ENCODE measurements around the gene CNKSR3. TPM values are rescaled to one million over a fixed set of nuclear protein-coding genes. Genes with fewer than 3 reads are reported as not detected.

CNKSR3 gene
- total RNA-seq, 4 donors from 2014 or later = 4.5 to 7.8 (median 7.0) TPM

GRCh38 chr6:154356690-154357089, 153.8 kb downstream of the CNKSR3 start, which contains the start of gene IPCEF1:
Gene IPCEF1, minus strand, starts transcription at chr6:154356803. Its CDS starts 90,856 bp downstream, at chr6:154265947.
- DNase-seq = no peak
- no peak within 1 kb of the TSS for H3K4me3 ChIP-seq (replicated peaks in 1 of 3)
- H3K36me3 ChIP-seq = no peaks in the 10 kb centered on the region
- H3K4me1 ChIP-seq = peaks cover 0 to 9% of the 10 kb centered on the region in 2 donors
- intact Hi-C loops (cut with DNase I) = no loop called here
- no peaks in the 10 kb centered on the region for H3K9me3 ChIP-seq
- no peak for TF ChIP-seq CTCF (IDR thresholded peaks at IDR 0.05)
- TF ChIP-seq POLR2A (IDR thresholded peaks at IDR 0.05) = no peak
- 75 to 79% methylated on average over 3 of the region's 3 CpGs for WGBS, 2 donors
- H3K27me3 ChIP-seq = no peaks in the 10 kb centered on the region
- no peak within 1 kb of the TSS for H3K27ac ChIP-seq

GRCh38 chr6:154356113-154356512, 154.4 kb downstream of the CNKSR3 start:
- Histone ChIP-seq H3K4me1 (peaks cover 0 to 9% of the 10 kb centered on the region in 2 donors), H3K27me3 (no peaks in the 10 kb centered on the region), H3K4me3 (replicated peaks in 1 of 3) (no peak overlapping the region), H3K27ac (no peak overlapping the region), H3K9me3 (no peaks in the 10 kb centered on the region), H3K36me3 (no peaks in the 10 kb centered on the region)
- WGBS, 2 donors = 84 to 93% methylated on average over 2 of the region's 2 CpGs
- no peak for DNase-seq
- intact Hi-C loops (cut with DNase I) = no loop called here
- no peak for TF ChIP-seq POLR2A (IDR thresholded peaks at IDR 0.05)
- TF ChIP-seq CTCF (IDR thresholded peaks at IDR 0.05) = no peak

- Histone ChIP-seq H3K9me3 (no peaks in the 10 kb centered on the region), H3K4me1 (peaks cover 7 to 20% of the 10 kb centered on the region in 2 donors), H3K4me3 (replicated peaks in 1 of 3) (no peak overlapping the region), H3K27me3 (no peaks in the 10 kb centered on the region), H3K27ac (no peak overlapping the region), H3K36me3 (no peaks in the 10 kb centered on the region)
- WGBS, 2 donors = 93% methylated on average over 8 of the region's 8 CpGs
- intact Hi-C loops (cut with DNase I) = no loop called here
- TF ChIP-seq CTCF (IDR thresholded peaks at IDR 0.05) (no peak), POLR2A (IDR thresholded peaks at IDR 0.05) (no peak)
- no peak for DNase-seq
Measured at GRCh38 chr6:154354265-154354777, 156.2 kb downstream of the CNKSR3 start.

- Histone ChIP-seq H3K4me1 (peaks cover 14 to 27% of the 10 kb centered on the region in 2 donors), H3K27me3 (no peaks in the 10 kb centered on the region), H3K27ac (peak overlapping the region in 2 of 3 donors; percentile 43 to 61), H3K4me3 (replicated peaks in 1 of 3) (no peak overlapping the region), H3K9me3 (no peaks in the 10 kb centered on the region), H3K36me3 (no peaks in the 10 kb centered on the region)
- 85 to 92% methylated on average over 1 of the region's 1 CpG for WGBS, 2 donors
- no peak for TF ChIP-seq POLR2A (IDR thresholded peaks at IDR 0.05)
- no peak for TF ChIP-seq CTCF (IDR thresholded peaks at IDR 0.05)
- DNase-seq = no peak
- intact Hi-C loops (cut with DNase I) = no loop called here
Measured at GRCh38 chr6:154353626-154354025, 156.9 kb downstream of the CNKSR3 start.

DNA sequence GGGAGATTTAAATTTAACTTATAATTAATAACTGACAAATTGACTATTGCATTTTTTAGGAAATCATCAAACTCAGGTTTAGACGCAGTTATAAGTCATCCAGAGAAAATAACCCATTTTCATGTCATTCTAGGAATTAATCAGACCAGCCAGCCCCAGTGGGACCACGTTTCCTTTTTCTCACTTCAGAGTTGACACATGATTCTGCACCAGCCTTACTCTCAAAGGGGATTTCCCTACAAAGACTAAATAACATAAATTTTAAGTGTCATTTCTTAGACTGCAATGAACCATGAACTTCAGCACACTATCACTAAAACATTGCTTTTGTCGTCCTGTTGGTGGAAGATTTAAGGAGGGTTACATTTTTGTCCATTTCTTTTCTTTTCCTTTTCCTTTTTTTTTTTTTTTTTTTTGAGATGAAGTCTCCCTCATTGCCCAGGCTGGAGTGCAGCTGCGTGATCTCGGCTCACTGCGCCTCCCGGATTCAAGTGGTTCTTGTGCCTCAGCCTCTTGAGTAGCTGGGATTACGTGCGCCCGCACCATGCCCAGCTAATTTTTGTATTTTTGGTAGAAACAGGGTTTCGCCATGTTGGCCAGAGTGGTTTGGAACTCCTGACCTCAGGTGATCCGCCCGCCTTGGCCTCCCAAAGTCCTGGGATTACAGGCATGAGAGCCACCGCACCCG, 157.4 kb downstream of the CNKSR3 start:
- H3K27me3 ChIP-seq = no peaks in the 10 kb centered on the region
- 48 to 51% methylated on average over 15 of the region's 15 CpGs for WGBS, 2 donors
- TF ChIP-seq POLR2A (IDR thresholded peaks at IDR 0.05) (no peak), CTCF (IDR thresholded peaks at IDR 0.05) (peak in 1 of 6 experiments; percentile 13)
- H3K4me1 ChIP-seq = peaks cover 17 to 29% of the 10 kb centered on the region in 2 donors
- no peaks in the 10 kb centered on the region for H3K9me3 ChIP-seq
- H3K36me3 ChIP-seq = no peaks in the 10 kb centered on the region
- H3K4me3 ChIP-seq (replicated peaks in 1 of 3) = no peak overlapping the region
- peak overlapping the region; percentile 36 to 61 (median 43) for H3K27ac ChIP-seq
- intact Hi-C loops (cut with DNase I) = no loop called here
- DNase-seq = peak; percentile 77 to 78

Data from thyroid gland (tissue), 4 donors.